Trophoblast cell (in vitro differentiated cells and primary cell): ENCODE data around the gene MACROH2A1.
A peak's percentile ranks its signal among the peaks of the same experiment; 100 is the strongest.

Experiments used
- DNase-seq, 2 donors: peaks; one replicate each; pipeline ENCODE4 v3.0.0-alpha.2; 2016
- H2AFZ ChIP-seq: 2 replicates; pipeline ENCODE4 v1.6.1; 2013; ENCODE audit warnings: low read length, moderate library complexity, mild to moderate bottlenecking; ENCODE audit not compliant: insufficient read depth, poor library complexity
- H2AK5ac ChIP-seq: 2 replicates; pipeline ENCODE4 v1.6.1; 2013; ENCODE audit warnings: mild to moderate bottlenecking, low read length
- H2BK120ac ChIP-seq: 2 replicates; pipeline ENCODE4 v1.6.1; 2013; ENCODE audit warnings: low read length, mild to moderate bottlenecking, moderate library complexity; ENCODE audit not compliant: insufficient read depth, poor library complexity
- H2BK12ac ChIP-seq: 2 replicates; pipeline ENCODE4 v1.6.1; 2013; ENCODE audit warnings: mild to moderate bottlenecking, low read length, moderate library complexity
- H2BK5ac ChIP-seq: 2 replicates; pipeline ENCODE4 v1.6.1; 2013; ENCODE audit warnings: low read length, low read depth, moderate library complexity, mild to moderate bottlenecking; ENCODE audit not compliant: poor library complexity
- H3K14ac ChIP-seq: 2 replicates; pipeline ENCODE4 v1.6.1; 2013; ENCODE audit warnings: mild to moderate bottlenecking, low read length
- H3K18ac ChIP-seq: 2 replicates; pipeline ENCODE4 v1.6.1; 2013; ENCODE audit warnings: mild to moderate bottlenecking, low read length
- H3K23ac ChIP-seq: 2 replicates; pipeline ENCODE4 v1.6.1; 2013; ENCODE audit warnings: low read length
- H3K27ac ChIP-seq: 2 replicates; pipeline ENCODE4 v1.5.1; 2013; ENCODE audit warnings: low read depth, mild to moderate bottlenecking, inconsistent platforms, low read length, moderate library complexity
- H3K27me3 ChIP-seq: 2 replicates; pipeline ENCODE4 v1.6.1; 2013; ENCODE audit warnings: inconsistent platforms, mild to moderate bottlenecking, low read length, moderate library complexity; ENCODE audit not compliant: insufficient read depth
- H3K36me3 ChIP-seq, 2 experiments: 1 replicate in 1 of 2; 2 replicates in 1 of 2; pipeline ENCODE4 v1.6.1; 2013; ENCODE audit warnings: low read length in 2 of 2, mild to moderate bottlenecking in 2 of 2, moderate library complexity in 1 of 2; ENCODE audit not compliant: insufficient read depth in 2 of 2, control insufficient read depth in 1 of 2
- H3K4ac ChIP-seq: 2 replicates; pipeline ENCODE4 v1.6.1; 2013; ENCODE audit warnings: low read depth, mild to moderate bottlenecking, low read length, moderate library complexity
- H3K4me1 ChIP-seq, 2 experiments: 1 replicate in 1 of 2; 2 replicates in 1 of 2; pipeline ENCODE4 v1.6.1; 2013; ENCODE audit warnings: low read length in 2 of 2, mild to moderate bottlenecking in 2 of 2, moderate library complexity in 1 of 2; ENCODE audit not compliant: insufficient read depth in 2 of 2, control insufficient read depth in 1 of 2
- H3K4me2 ChIP-seq: 2 replicates; pipeline ENCODE4 v1.6.1; 2013; ENCODE audit warnings: inconsistent platforms, mild to moderate bottlenecking, low read length, moderate library complexity
- H3K4me3 ChIP-seq: 2 replicates; pipeline ENCODE4 v1.5.1; 2013; ENCODE audit warnings: mild to moderate bottlenecking, low read depth, low read length, inconsistent platforms
- H3K79me1 ChIP-seq: one replicate; pipeline ENCODE4 v1.6.1; 2013; ENCODE audit warnings: low read length
- H3K79me2 ChIP-seq: 2 replicates; pipeline ENCODE4 v1.6.1; 2013; ENCODE audit warnings: low read length, mild to moderate bottlenecking; ENCODE audit not compliant: control insufficient read depth, insufficient read depth, poor library complexity
- H3K9ac ChIP-seq: 2 replicates; pipeline ENCODE4 v1.6.1; 2013; ENCODE audit warnings: mild to moderate bottlenecking, low read length
- H3K9me3 ChIP-seq: 2 replicates; pipeline ENCODE4 v1.6.1; 2013; ENCODE audit warnings: low read depth, mild to moderate bottlenecking, control low read depth, inconsistent platforms, low read length; ENCODE audit not compliant: insufficient read depth
- H4K12ac ChIP-seq: 2 replicates; pipeline ENCODE4 v1.6.1; 2013; ENCODE audit warnings: low read depth, mild to moderate bottlenecking, low read length, moderate library complexity
- H4K8ac ChIP-seq: 2 replicates; pipeline ENCODE4 v1.6.1; 2013; ENCODE audit warnings: low read depth, mild to moderate bottlenecking, low read length, moderate library complexity
- H4K91ac ChIP-seq: one replicate; pipeline ENCODE4 v1.6.1; 2013; ENCODE audit warnings: low read depth, mild to moderate bottlenecking, low read length, moderate library complexity
- WGBS: extraction: QIAGEN DNeasy Blood & Tissue Kit; methylation state at CpG from one replicate; pipeline ENCODE4 v1.1.7; 2013; ENCODE audit warnings: missing lambda C conversion rate; ENCODE audit not compliant: insufficient read length, insufficient coverage; ENCODE audit errors: extremely low coverage; 5-methylcytosine and 5-hydroxymethylcytosine counted together

The MACROH2A1 gene

GRCh38 chr5:135329066-135329912 lies 69.7 kb downstream of the MACROH2A1 start:
- Histone ChIP-seq H4K91ac (no peak overlapping the region), H4K12ac (no peak overlapping the region), H2BK5ac (no peak overlapping the region), H2BK12ac (no peak overlapping the region), H3K79me2 (no peaks in the 10 kb centered on the region), H3K9me3 (no peaks in the 10 kb centered on the region), H3K79me1 (no peaks in the 10 kb centered on the region), H3K9ac (no peak overlapping the region), H3K27ac (no peak overlapping the region), H3K27me3 (no peaks in the 10 kb centered on the region), H3K14ac (no peak overlapping the region), H3K4me2 (no peak overlapping the region), H2AFZ (no peak overlapping the region), H3K23ac (no peak overlapping the region), H3K4me3 (no peak overlapping the region), H2AK5ac (no peak overlapping the region), H3K36me3 (peaks cover 11 to 16% of the 10 kb centered on the region in 2 experiments), H3K4ac (no peak overlapping the region), H2BK120ac (no peak overlapping the region), H4K8ac (no peak overlapping the region), H3K4me1 (peaks cover 11 to 12% of the 10 kb centered on the region in 2 experiments), H3K18ac (no peak overlapping the region)
- no CpG with 5 or more reads among the region's 16 CpGs for WGBS
- DNase-seq, result no peak

- no peak overlapping the region for H4K91ac ChIP-seq
- no peaks in the 10 kb centered on the region for H3K79me2 ChIP-seq
- H3K23ac ChIP-seq, result no peak overlapping the region
- H3K4me1 ChIP-seq, result peaks cover 11 to 12% of the 10 kb centered on the region in 2 experiments
- no peak overlapping the region for H3K18ac ChIP-seq
- H2BK120ac ChIP-seq, result no peak overlapping the region
- no peak overlapping the region for H3K14ac ChIP-seq
- no peak overlapping the region for H2AFZ ChIP-seq
- no peak for DNase-seq
- H3K9ac ChIP-seq, result no peak overlapping the region
- H3K4ac ChIP-seq, result no peak overlapping the region
- H3K36me3 ChIP-seq, result peaks cover 8 to 11% of the 10 kb centered on the region in 2 experiments
- H3K4me3 ChIP-seq, result no peak overlapping the region
- no peak overlapping the region for H4K12ac ChIP-seq
- H4K8ac ChIP-seq, result no peak overlapping the region
- H3K27ac ChIP-seq, result no peak overlapping the region
- WGBS, result no CpG with 5 or more reads among the region's 5 CpGs
- H3K4me2 ChIP-seq, result no peak overlapping the region
- no peaks in the 10 kb centered on the region for H3K9me3 ChIP-seq
- no peaks in the 10 kb centered on the region for H3K27me3 ChIP-seq
- H2BK12ac ChIP-seq, result no peak overlapping the region
- no peak overlapping the region for H2BK5ac ChIP-seq
- H3K79me1 ChIP-seq, result no peaks in the 10 kb centered on the region
- H2AK5ac ChIP-seq, result no peak overlapping the region
Measured at GRCh38 chr5:135328128-135328687, 70.8 kb downstream of the MACROH2A1 start.

- Histone ChIP-seq H3K4me2 (no peak overlapping the region), H3K4me3 (no peak overlapping the region), H3K27me3 (no peaks in the 10 kb centered on the region), H4K12ac (no peak overlapping the region), H3K4ac (no peak overlapping the region), H3K79me2 (no peaks in the 10 kb centered on the region), H3K36me3 (peaks cover 8 to 11% of the 10 kb centered on the region in 2 experiments), H3K4me1 (peaks cover 11 to 12% of the 10 kb centered on the region in 2 experiments), H2BK12ac (no peak overlapping the region), H3K79me1 (no peaks in the 10 kb centered on the region), H3K9me3 (no peaks in the 10 kb centered on the region), H2AK5ac (no peak overlapping the region), H3K27ac (no peak overlapping the region), H3K9ac (no peak overlapping the region), H2AFZ (no peak overlapping the region), H2BK5ac (no peak overlapping the region), H3K18ac (no peak overlapping the region), H4K91ac (no peak overlapping the region), H2BK120ac (no peak overlapping the region), H3K23ac (no peak overlapping the region), H4K8ac (no peak overlapping the region), H3K14ac (no peak overlapping the region)
- no CpG with 5 or more reads among the region's 12 CpGs for WGBS
- DNase-seq, result no peak
Measured at GRCh38 chr5:135327429-135328127, 71.5 kb downstream of the MACROH2A1 start.

GRCh38 chr5:135326296-135327254 lies 72.5 kb downstream of the MACROH2A1 start:
- Histone ChIP-seq H3K23ac (no peak overlapping the region), H4K8ac (no peak overlapping the region), H2BK5ac (no peak overlapping the region), H3K4me3 (no peak overlapping the region), H2BK12ac (no peak overlapping the region), H3K18ac (no peak overlapping the region), H3K9ac (no peak overlapping the region), H4K91ac (peak overlapping the region; percentile 8), H3K4me2 (no peak overlapping the region), H3K4ac (no peak overlapping the region), H2BK120ac (no peak overlapping the region), H3K79me2 (no peaks in the 10 kb centered on the region), H3K79me1 (no peaks in the 10 kb centered on the region), H3K27ac (no peak overlapping the region), H3K27me3 (no peaks in the 10 kb centered on the region), H3K4me1 (peaks cover 11 to 12% of the 10 kb centered on the region in 2 experiments), H3K36me3 (peaks cover 5 to 6% of the 10 kb centered on the region in 2 experiments), H3K9me3 (no peaks in the 10 kb centered on the region), H2AFZ (no peak overlapping the region), H3K14ac (no peak overlapping the region), H2AK5ac (no peak overlapping the region), H4K12ac (no peak overlapping the region)
- DNase-seq, result no peak
- no CpG with 5 or more reads among the region's 48 CpGs for WGBS
